GM18508 (cell line): ENCODE results near the gene SOX5.
"Not testable (repeated sequence)": the region's sequence is repeated elsewhere in the genome, so short reads cannot be mapped to it uniquely, and the experiment has no call there.

Experiments used
- ATAC-seq: cut with Tn5 transposase; IDR thresholded peaks from one replicate; pipeline ENCODE4 v1.9.1; 2021; ENCODE audit warnings: moderate number of reproducible peaks; ENCODE audit not compliant: insufficient read depth, unreplicated experiment

The SOX5 gene

DNA sequence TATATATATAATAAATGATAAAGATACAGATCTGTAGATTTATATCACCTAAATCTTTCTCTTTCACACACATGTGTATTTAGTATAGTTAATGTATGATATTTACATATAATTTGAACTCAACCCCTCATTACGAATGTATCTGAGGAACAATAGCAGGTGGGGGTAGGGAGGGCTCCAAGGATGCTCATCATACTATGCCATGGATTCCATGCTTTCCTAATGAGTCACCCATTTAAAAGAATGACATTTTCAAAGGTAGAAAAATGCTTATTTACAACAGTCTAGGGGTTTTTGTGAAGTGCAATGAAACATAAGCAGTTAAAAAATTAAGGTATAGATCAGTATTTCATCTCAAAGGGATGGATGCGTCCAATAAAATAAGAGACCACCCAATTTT lies 181.6 kb downstream of the SOX5 start:
- ATAC-seq = no peak

DNA sequence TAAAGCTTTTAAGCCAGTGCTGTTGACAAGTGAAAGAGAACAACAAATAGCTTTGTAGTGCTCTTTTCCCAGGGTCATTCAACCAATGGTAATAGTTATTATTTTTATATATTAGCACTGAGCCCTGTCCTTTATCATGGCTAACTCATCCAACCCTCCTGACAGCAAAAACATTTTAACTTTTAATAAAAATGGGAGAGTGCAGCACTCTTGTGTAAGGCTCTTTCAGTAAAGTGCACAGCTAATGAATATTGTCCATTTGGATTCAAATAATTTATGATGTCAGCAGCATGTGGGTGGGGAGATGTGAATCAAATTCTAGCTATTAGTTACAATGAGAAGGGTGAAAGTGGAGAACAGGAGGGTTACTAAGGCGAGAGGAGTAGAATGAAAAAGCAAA lies 185.7 kb downstream of the SOX5 start:
- ATAC-seq = no peak

GRCh38 chr12:23760495-23760894 lies 189.0 kb downstream of the SOX5 start:
- ATAC-seq = no peak

DNA sequence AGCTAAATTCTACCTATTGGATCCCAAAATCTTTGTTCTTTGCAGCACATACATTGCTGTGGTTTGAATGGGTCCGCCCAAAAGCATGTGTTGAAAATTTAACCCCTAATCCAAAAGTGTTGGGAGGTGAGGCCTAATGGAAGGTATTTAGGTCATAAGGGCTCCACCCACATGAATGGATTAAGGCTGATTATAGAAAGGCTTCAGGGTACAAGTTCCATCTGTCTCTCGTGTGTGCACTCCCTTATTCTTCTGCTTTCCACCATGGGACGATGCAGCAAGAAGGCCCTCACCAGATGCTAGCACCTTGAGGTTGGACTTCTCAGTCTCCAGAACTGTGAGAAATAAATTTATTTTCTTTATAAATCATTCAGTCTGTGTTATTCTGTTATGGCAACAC lies 190.9 kb downstream of the SOX5 start:
- ATAC-seq = no peak

GRCh38 chr12:23757541-23757962 lies 191.9 kb downstream of the SOX5 start:
- no peak for ATAC-seq

DNA sequence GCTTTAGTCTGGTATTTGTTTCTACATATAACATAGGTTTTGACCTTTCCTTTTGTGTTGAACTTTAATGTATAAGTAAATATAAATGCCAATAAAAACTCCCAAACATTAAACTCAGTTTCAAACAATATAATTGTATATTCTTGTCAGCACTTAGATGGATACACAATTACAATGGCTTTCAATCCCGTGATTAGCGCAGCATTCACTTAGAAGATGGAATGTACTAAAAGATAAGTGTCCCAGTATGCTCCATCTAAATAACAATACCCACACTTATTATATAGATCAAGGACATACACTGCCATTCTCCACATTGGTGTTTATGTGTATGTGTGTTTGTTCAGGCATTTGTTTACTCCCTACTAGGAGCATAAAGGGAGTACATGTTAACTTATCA lies 193.1 kb downstream of the SOX5 start:
- ATAC-seq = no peak

GRCh38 chr12:23753628-23754365 lies 195.7 kb downstream of the SOX5 start:
- no peak for ATAC-seq

- ATAC-seq = no peak
These were observed 197.2 kb downstream of the SOX5 start for GRCh38 chr12:23752245-23752644.

- ATAC-seq = no peak
These were observed 197.8 kb downstream of the SOX5 start for GRCh38 chr12:23751641-23752040.

DNA sequence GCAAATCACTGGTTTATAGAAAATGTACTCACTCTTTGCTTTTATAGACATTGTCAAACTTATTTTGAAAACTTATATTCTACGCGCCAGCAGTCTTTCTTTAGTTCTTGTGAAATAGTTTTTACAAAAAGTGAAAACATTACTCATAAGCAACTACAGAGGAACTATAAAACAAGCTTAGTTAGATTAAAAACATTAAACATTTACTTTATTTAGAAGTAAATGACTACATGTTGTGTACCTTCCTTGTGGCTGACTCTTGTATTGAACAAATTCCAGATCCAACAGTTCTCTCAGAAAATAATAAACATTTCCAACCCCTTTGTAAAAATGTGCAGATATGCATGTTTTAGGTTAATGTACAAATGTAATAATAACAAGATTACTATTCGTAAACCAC lies 198.5 kb downstream of the SOX5 start:
- ATAC-seq = no peak

- no peak for ATAC-seq
These were observed 204.8 kb downstream of the SOX5 start for GRCh38 chr12:23744696-23745095.

DNA sequence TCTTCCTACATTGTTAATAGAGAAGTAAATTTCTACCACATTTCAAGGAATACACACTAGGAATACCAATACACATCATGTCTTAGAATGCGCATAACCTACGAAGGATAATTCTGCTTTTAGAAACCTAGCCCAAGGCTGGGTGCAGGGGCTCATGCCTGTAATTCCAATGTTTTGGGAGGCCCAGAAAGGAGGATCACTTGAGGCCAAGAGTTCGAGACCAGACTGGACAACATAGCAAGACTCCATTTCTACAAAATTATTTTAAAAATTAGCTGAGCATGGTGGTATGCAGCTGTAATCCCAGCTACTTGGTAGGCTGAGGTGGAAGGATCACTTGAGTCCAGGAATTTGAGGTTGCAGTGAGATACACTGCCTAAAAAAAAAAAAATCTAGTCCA lies 206.9 kb downstream of the SOX5 start:
- ATAC-seq = no peak

- no peak for ATAC-seq
These were observed 218.0 kb downstream of the SOX5 start for GRCh38 chr12:23731493-23731892.

DNA sequence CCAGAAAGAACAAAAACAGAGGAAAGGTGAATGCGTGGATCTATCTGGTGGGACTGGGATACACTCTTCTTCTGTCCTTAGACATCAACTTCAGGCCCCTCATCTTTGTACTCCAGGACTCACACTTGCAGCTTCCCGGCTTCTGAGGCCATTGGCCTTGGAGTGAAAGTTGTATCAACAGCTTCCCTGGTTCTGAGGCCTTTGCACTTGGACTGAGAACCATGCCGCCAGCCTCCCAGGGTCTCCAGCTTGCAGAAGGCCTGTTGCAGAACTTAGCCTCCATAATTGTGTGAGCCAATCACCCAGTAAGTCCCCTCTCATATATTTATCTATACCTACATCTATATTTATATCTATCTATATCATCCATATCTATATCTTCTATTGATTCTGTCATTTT lies 218.4 kb downstream of the SOX5 start:
- no peak for ATAC-seq

DNA sequence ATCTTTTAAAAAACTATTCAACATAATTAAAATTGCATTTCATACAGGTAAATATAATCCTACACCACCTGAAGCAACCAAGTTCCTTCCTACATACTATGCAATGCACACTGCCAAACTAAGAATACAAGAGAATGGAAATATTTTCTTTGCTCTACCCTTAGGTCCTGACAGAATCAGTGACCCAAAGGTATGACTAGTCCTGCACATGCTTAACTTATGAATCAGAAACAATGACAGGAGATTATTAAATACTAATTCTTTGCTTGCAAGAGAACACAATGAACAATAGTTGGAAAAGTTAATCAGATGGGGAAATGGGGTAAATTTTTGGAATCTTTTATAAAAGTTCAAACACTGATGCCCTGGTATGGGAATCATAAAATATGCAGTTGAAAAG lies 220.1 kb downstream of the SOX5 start:
- ATAC-seq = no peak

DNA sequence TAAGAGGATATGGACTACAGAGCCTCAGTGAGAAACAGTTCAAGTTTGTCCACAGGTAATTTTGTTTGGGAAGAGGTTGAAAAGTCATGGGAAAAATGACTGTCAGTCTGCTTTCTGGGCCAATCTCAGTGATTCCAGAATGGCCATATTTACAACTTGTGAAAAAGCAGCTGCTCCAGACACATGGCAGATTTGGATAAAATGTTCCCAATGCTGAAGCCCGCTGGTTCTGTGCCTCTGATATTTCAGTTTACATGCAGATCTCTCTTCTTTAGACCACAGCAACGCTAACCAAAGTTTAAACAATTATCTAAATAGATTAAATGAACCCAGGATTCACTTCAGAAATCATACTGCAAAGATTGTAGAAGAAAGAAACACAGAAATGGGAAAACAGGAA lies 222.8 kb downstream of the SOX5 start:
- ATAC-seq = no peak

DNA sequence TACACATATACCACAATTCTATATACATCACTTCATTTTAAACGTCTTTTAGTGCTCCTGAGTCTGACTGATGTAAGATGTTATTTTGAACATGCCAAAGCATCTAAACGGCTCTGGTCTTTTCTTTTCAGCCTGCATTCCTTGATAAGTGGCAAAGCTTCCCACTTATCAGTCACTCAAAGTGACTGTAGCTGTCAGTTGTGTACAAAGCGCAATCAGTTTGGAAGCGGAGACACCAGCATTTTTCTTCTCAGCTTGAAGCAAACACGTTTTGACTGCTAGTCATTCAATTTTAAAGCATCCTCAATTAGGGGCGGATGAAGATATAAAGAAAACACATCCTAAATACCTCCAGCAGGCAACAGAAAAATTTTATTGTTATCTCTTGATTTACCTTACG lies 226.8 kb downstream of the SOX5 start:
- ATAC-seq = no peak

DNA sequence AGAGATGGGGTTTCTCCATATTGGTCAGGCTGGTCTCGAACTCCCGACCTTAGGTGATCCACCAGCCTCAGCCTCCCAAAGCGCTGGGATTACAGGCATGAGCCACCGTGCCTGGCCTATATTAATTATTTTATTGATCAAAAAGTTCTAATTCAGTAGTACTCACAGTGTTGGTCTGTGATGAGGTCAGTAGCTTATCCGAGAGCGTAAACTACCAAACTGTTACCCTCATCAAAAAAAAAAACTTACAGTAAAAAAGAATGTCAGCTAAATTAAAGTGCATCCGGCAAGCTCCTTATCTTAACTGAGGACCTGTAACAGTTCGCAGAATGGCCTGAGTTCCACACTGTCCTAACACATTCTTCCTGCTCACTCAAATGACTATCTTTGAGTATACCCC lies 228.2 kb downstream of the SOX5 start:
- ATAC-seq = no peak

- no peak for ATAC-seq
These were observed 230.0 kb downstream of the SOX5 start for GRCh38 chr12:23719493-23719892.

DNA sequence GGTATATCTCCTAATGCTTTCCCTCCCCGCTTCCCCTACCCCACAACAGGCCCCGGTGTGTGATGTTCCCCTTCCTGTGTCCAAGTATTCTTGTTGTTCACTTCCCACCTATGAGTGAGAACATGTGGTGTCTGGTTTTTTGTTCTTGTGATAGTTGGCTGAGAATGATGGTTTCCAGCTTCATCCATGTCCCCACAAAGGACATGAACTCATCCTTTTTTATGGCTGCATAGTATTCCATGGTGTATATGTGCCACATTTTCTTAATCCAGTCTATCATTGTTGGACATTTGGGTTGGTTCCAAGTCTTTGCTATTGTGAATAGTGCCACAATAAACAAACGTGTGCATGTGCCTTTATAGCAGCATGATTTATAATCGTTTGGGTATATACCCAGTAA lies 239.1 kb downstream of the SOX5 start:
- ATAC-seq = not testable (repeated sequence)

- ATAC-seq = no peak
These were observed 241.2 kb downstream of the SOX5 start for GRCh38 chr12:23708185-23708837.

GRCh38 chr12:23707270-23707669 lies 242.2 kb downstream of the SOX5 start:
- no peak for ATAC-seq
